ENCODE results near the gene CHRNA3.
A peak's percentile ranks its signal among the peaks of the same experiment; 100 is the strongest.

CHRNA3 gene

DNA sequence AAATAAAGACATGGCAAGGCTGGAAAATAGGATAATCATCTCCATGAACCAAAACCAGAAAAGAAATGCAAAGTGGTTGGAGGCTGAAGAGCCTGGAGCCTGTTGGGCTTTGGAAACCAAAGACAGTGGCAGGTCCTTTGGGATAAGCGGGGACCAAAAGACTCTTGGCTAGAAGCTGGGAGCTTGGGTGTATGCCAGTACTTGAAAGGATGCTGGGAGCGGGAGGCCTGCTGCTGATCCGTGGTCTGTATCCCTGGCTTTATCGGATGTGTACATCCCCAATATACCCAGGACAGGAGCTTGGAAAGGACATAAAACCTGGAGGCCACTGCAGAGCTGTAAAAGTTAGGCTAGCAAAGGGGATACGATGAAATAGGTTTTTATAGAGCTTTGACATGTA, 21.5 kb upstream of the CHRNA3 start:
- Mint-ChIP-seq H3K9me3 (no peaks in the 10 kb centered on the region), H3K27ac (no peak overlapping the region), H3K36me3 (ENCODE audit: low read depth) (no peaks in the 10 kb centered on the region), H3K4me1 (ENCODE audit: low read depth) (peaks cover 7% of the 10 kb centered on the region), H3K4me3 (no peak overlapping the region), H3K27me3 (peaks cover 32% of the 10 kb centered on the region)
- intact Hi-C loops (cut with micrococcal nuclease) = no loop called here

DNA sequence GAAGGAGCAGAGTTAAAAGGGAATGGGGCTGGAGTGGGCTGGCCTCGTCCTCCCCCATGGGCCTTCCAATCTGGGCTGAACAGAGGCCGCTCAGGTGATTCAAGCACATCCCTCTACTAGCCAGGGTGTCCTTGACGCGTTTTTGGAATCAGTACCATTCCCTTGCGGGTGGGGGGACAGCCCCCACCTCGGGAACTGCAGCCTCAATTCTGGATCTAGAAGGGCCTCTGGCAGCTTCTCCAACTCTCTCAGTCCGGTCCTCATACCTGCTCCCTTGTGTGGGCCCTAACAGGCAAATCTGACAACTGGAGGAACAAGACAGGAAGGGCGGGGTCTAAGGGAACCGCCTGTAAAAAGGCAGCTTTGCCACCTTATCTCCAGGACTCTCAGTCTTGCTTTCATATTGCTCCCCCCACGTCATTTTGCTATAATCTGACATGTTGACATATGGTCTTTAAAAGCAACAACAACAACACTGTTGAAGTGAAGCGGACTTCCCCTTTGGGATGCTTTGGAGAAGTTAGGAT, 21.0 kb upstream of the CHRNA3 start:
- intact Hi-C loops (cut with micrococcal nuclease) = no loop called here
- Mint-ChIP-seq H3K27ac (no peak overlapping the region), H3K27me3 (peaks cover 34% of the 10 kb centered on the region), H3K9me3 (no peaks in the 10 kb centered on the region), H3K4me3 (no peak overlapping the region), H3K4me1 (ENCODE audit: low read depth) (peaks cover 7% of the 10 kb centered on the region), H3K36me3 (ENCODE audit: low read depth) (no peaks in the 10 kb centered on the region)

DNA sequence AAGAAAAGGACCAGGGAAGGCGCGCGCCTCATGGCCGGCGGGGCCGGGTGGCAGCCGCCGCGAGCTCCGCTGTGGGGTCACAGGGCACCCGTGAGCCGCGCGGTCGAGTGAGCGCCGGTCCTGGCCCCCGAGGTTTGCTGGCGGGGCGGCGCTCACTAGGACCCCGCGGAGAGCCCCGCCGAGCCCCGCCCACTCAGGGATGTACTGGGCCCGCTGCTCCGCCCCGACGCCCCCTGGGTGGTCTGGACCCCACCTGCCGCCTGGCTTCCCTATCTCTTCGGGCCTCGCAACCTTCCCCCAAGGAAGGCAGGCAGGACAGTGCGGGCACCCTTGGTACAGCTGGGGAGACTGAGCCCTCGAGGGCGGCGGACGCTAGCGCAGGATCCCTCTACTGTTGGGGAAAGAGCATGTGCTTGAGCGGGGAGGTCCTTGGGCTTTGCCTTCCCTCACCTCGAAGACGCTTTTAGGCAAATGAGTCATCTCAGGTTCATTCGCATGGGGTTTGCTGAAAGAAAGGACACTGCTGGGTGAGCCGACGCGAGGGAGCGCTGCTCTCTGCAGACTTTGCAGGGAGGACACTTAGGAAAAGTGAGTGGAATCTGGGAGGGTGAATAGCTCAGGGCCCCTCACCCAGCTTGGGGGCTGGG, 20.4 kb upstream of the CHRNA3 start, which contains the start of gene CHRNB4:
Gene CHRNB4, minus strand, starts transcription at position 109 of the 647 bp plus-strand sequence. Its CDS starts 77 bp downstream, at position 32.
- no peaks in the 10 kb centered on the region for H3K9me3 Mint-ChIP-seq
- no peaks in the 10 kb centered on the region for H3K36me3 Mint-ChIP-seq (ENCODE audit: low read depth)
- H3K4me3 Mint-ChIP-seq = peak within 1 kb of the TSS; percentile 52
- intact Hi-C loops (cut with micrococcal nuclease) = no loop called here
- H3K27me3 Mint-ChIP-seq = peaks cover 36% of the 10 kb centered on the region
- no peak within 1 kb of the TSS for H3K27ac Mint-ChIP-seq
- H3K4me1 Mint-ChIP-seq (ENCODE audit: low read depth) = peaks cover 7% of the 10 kb centered on the region

DNA sequence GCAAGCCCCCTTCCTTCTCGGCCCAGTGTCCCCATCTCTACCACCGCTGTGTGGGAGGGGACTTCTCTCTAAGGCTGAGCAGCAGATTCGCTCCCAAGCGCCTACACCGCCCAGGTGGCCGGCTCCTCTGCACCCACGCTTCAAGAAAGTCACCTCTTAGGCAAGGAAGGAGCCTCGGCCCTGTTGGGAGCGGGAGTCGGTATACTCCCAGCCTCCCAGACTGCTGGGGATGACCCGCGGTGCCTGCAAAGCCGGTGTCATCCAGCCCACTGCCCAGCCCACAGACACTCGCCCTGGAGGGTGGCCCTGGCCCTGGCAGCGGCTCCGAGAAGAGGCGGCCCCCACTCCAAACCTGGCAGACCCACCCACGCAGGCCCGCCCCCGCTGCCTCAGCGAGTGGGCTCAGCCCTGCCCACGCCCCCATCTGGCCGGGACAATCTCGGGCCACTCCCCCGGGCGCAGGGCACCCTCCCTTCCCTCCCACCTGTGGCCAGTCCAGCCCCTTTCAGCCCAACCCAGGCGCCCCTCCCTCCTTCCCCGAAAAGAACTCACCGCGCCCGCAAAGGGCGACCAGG, 19.8 kb upstream of the CHRNA3 start:
- peaks cover 32% of the 10 kb centered on the region for H3K27me3 Mint-ChIP-seq
- intact Hi-C loops (cut with micrococcal nuclease) = no loop called here

DNA sequence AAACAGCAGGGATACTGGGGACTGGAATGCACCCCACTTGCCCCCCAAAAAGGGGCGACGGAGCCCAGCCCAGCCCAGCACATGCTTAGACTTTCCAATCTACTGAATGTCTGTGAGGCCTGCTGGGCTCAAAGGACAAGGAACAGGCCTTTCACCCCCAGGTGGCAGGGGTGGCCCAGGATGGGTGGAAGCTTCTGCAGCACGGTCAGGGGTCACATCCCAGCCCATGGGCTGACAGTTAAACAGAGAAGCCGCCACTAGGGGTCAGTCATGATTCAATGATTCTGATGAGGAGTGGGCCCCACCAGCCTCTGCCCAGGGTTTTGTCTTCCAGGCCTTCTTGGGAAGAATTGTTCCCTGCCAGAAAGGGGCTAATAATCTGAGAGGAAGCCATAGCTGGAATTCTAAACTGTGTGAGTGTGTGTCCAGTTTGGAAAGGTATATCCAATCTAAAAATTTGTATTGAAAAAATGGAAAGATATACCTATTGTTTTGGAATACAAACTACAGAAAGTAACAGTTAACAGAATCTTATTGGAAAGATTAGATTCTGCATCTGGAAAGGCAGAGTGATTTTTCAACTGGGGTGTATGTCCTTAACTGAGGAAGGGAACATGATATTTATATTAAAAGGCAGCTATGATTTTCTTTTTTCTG, 18.0 kb upstream of the CHRNA3 start:
- intact Hi-C loops (cut with micrococcal nuclease) = loop anchor here (1.0 kb wide), 1 partner anchor 71 kb away; no protein-coding TSS in a partner anchor
- no peak overlapping the region for H3K4me3 Mint-ChIP-seq
- H3K27me3 Mint-ChIP-seq = peaks cover 32% of the 10 kb centered on the region
- H3K36me3 Mint-ChIP-seq (ENCODE audit: low read depth) = no peaks in the 10 kb centered on the region
- peaks cover 7% of the 10 kb centered on the region for H3K4me1 Mint-ChIP-seq (ENCODE audit: low read depth)
- no peak overlapping the region for H3K27ac Mint-ChIP-seq
- peaks cover 2% of the 10 kb centered on the region for H3K9me3 Mint-ChIP-seq

More for the DNA sequence above, 19.8 kb upstream of the CHRNA3 start:
- Mint-ChIP-seq H3K36me3 (ENCODE audit: low read depth) (no peaks in the 10 kb centered on the region), H3K4me1 (ENCODE audit: low read depth) (peaks cover 7% of the 10 kb centered on the region), H3K4me3 (peak overlapping the region; percentile 41), H3K27ac (no peak overlapping the region), H3K9me3 (no peaks in the 10 kb centered on the region)

DNA sequence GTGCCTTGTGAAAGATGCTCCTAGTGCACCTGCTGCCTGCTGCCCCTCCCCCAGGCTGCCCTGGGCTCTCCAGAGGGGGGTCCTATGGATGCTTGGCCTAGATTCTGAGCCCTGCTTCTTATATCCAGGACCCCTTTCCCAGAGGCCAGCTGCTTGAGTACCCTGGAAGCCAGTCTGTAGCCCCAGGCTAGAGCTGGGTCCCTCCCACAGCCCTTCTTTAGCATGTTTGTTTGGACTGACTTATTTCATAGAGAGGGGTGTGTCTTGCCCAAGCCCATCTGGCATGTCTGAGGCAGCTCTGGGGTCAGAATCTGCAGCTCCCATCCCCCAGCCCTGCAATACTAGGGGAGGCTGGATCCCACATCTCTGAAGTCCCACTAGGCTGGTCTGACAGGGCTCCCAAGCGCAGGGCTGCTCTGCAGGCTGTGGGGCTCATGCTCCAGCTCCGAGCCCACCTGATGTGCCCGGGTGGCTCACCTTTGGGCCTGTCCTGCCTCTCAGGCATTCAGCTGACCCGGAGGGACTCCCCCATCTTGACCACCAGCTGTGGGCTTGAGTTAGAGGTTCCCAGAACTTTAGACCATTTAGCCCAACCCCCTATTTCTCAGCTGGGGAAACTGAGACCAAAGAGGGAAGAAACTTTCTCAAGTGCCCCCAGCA, 17.1 kb upstream of the CHRNA3 start:
- Mint-ChIP-seq H3K27ac (no peak overlapping the region), H3K27me3 (peaks cover 35% of the 10 kb centered on the region), H3K9me3 (peaks cover 11% of the 10 kb centered on the region), H3K4me3 (no peak overlapping the region), H3K4me1 (ENCODE audit: low read depth) (peaks cover 7% of the 10 kb centered on the region), H3K36me3 (ENCODE audit: low read depth) (no peaks in the 10 kb centered on the region)
- intact Hi-C loops (cut with micrococcal nuclease) = loop anchor here (1.0 kb wide), 1 partner anchor 71 kb away; no protein-coding TSS in a partner anchor

DNA sequence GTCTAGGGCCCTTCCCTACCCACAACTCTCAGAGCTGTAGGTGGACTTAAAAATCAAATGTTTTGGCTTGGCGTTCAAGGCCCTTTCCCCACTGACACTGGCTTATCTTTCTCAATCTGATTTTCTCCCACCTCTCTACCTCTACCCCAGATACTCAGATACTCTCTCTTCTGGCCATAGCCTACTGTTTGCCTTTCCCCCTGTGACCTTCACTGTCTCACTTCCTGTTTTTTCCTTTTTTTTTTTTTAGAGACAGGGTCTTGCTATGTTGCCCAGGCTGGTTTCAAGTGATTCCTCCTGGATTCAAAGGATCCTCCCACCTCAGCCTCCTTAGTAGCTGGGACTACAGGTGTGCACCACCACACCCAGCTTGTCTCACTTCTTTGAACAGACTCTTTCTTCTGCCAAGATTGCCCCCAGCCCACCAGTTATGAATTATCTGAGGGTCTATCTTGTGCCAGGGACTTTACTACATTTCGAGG, 15.6 kb upstream of the CHRNA3 start:
- no peak overlapping the region for H3K27ac Mint-ChIP-seq
- intact Hi-C loops (cut with micrococcal nuclease) = no loop called here
- peaks cover 15% of the 10 kb centered on the region for H3K9me3 Mint-ChIP-seq
- no peaks in the 10 kb centered on the region for H3K36me3 Mint-ChIP-seq (ENCODE audit: low read depth)
- peaks cover 29% of the 10 kb centered on the region for H3K27me3 Mint-ChIP-seq
- no peak overlapping the region for H3K4me3 Mint-ChIP-seq
- H3K4me1 Mint-ChIP-seq (ENCODE audit: low read depth) = peaks cover 6% of the 10 kb centered on the region

DNA sequence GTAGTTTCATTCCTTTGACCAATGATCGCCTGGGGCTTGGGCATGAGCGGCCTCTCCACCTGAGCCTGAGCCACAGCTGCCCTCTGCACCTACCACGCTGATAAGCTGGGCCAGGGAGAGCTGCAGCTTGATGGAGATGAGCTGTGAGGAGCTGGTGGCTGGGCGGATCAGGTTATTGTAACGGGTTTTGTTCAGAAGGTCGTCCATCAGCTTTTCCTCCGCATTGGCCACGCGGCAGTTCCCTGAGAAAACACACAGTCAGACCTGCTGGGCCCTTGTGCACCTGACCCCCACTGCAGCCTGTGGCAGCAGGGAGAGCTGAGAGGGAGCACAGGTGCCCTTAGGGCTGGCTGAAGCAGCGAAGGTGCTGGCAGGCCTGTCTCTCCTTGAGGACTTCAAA, 14.6 kb upstream of the CHRNA3 start:
- H3K4me1 Mint-ChIP-seq (ENCODE audit: low read depth) = no peaks in the 10 kb centered on the region
- H3K27ac Mint-ChIP-seq = no peak overlapping the region
- H3K27me3 Mint-ChIP-seq = peaks cover 18% of the 10 kb centered on the region
- intact Hi-C loops (cut with micrococcal nuclease) = no loop called here
- peaks cover 15% of the 10 kb centered on the region for H3K9me3 Mint-ChIP-seq
- H3K4me3 Mint-ChIP-seq = no peak overlapping the region
- H3K36me3 Mint-ChIP-seq (ENCODE audit: low read depth) = no peaks in the 10 kb centered on the region

DNA sequence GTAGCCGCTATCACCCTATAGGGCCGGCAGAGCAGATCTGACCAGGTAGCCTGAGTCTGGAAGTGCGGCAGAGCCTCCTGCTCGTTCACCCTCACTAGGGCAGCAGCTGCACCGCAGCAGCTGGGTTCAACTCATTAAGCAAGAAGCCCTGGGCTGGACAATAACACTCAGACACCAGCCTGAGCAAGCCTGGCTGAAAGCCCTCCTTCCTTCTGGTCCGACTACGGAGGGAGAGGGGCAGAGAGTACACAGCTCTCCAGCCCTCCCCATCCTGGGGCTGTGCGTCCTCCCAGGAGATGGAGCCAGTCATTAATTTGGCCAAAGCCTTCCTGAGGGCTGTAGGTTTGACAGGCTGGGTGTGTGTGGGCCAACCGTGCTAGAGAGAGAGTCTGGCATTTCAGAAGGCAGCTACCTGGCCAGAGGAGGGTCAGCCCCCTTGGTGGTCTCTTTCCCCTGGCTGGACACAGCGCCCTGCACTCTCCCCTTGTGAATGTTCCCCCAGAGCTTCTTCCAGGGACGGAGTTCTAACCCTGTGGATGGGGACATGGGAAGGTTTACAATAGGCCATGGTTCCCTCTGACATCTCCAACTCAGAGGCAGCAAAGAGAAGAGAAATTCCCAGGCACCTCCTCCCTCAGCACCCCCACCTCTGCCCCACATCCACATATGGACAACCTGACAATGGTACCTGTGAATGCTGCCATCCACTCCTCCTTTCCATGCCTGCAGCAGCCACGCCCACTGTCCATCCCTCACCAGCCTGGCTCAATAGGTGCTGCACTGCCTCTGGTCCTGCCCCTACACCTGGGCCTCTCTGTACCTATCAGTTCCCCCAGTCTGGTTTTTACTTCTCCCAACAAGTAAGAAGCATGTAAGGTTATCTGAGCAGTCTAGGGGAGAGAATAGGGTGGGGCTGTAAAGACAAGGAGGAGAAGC, 13.7 kb upstream of the CHRNA3 start:
- intact Hi-C loops (cut with micrococcal nuclease) = no loop called here
- Mint-ChIP-seq H3K9me3 (peaks cover 15% of the 10 kb centered on the region), H3K4me1 (ENCODE audit: low read depth) (no peaks in the 10 kb centered on the region), H3K4me3 (no peak overlapping the region), H3K27me3 (peaks cover 11% of the 10 kb centered on the region), H3K36me3 (ENCODE audit: low read depth) (no peaks in the 10 kb centered on the region), H3K27ac (no peak overlapping the region)

DNA sequence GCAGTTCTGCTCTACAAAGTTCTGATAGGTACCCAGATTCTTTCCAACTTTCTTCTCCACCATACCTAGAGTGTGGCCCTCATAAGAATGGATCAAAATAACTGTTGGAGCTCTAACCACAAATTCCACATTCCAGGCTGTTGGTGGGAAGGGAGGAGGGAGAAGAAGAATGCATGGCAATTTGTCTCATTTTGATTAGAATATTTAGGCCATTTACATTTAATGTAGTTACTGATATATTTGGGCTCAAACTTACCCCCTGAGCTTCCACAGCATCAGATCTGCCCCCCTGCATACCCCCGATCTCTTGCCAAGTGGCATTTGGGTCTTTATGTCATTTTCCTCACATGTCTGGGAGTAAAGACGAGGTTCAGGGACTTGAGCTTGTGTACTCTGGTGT, 12.6 kb upstream of the CHRNA3 start:
- H3K9me3 Mint-ChIP-seq = peaks cover 15% of the 10 kb centered on the region
- H3K4me1 Mint-ChIP-seq (ENCODE audit: low read depth) = no peaks in the 10 kb centered on the region
- H3K27ac Mint-ChIP-seq = no peak overlapping the region
- H3K27me3 Mint-ChIP-seq = peaks cover 17% of the 10 kb centered on the region
- H3K36me3 Mint-ChIP-seq (ENCODE audit: low read depth) = no peaks in the 10 kb centered on the region
- H3K4me3 Mint-ChIP-seq = no peak overlapping the region
- intact Hi-C loops (cut with micrococcal nuclease) = no loop called here

DNA sequence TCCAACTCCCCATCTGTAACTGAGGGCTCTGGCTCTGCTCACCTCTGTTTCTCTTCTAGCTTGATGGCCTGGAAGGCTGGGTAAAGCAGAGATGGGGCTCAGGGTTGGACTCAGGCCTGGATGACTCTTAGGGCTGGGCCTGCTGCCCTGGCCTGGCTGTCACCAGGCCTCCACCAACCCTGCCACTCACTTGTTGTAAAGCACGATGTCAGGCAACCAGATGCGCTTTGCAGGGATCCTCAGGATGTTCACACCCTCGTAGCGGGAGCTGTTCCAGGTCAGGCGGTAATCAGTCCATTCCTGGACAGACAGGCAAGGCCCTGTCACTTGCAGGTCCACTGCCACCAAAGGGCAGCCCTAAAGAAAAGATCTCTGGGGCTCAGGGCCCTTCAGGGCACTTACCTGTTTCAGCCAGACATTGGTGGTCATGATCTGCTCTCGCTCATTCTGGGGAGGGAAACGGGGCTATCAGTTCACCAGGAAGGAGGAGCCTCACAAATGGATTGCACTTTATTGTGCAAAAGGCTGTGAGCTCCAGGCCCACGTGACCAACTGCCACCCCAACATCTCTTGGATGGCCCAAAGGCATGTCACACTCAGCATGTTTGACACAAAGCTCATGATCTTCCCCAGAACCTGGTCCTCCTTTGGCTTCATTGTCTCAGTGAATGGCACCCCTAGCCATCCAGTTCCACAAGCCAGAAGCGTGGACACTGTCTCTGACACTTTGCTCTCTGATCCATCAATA, 10.3 kb upstream of the CHRNA3 start:
- intact Hi-C loops (cut with micrococcal nuclease) = no loop called here
- H3K4me3 Mint-ChIP-seq = no peak overlapping the region
- H3K9me3 Mint-ChIP-seq = peaks cover 15% of the 10 kb centered on the region
- H3K36me3 Mint-ChIP-seq (ENCODE audit: low read depth) = no peaks in the 10 kb centered on the region
- H3K4me1 Mint-ChIP-seq (ENCODE audit: low read depth) = no peaks in the 10 kb centered on the region
- peaks cover 16% of the 10 kb centered on the region for H3K27me3 Mint-ChIP-seq
- H3K27ac Mint-ChIP-seq = no peak overlapping the region

DNA sequence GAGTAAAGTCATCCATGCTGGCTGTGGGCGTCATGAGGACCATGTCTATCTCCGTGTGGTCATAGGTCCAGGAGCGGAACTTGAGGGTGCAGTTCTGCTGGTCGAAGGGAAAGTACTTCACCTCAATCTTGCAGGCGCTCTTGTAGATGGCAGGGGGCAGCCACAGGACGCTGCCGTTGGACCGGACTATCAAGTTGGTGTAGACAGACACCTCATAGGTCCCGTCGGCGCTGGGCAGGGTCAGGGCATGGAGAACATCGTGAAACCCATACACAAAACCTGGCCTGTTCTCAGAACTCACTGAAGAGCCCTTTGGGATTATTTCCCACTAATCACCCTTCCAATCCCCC, 8.9 kb upstream of the CHRNA3 start:
- Mint-ChIP-seq H3K4me3 (no peak overlapping the region), H3K27ac (no peak overlapping the region), H3K36me3 (ENCODE audit: low read depth) (no peaks in the 10 kb centered on the region), H3K9me3 (peaks cover 15% of the 10 kb centered on the region), H3K4me1 (ENCODE audit: low read depth) (no peaks in the 10 kb centered on the region), H3K27me3 (peaks cover 16% of the 10 kb centered on the region)
- intact Hi-C loops (cut with micrococcal nuclease) = no loop called here

Measured in dendritic cell treated with granulocyte-macrophage colony-stimulating factor and Interleukin-4, amounts not matched to agents 40 ng/mL and 50 ng/mL, for 4 days (primary cell).